ENCODE measurements around the gene SRSF6.
A peak's percentile ranks its signal among the peaks of the same experiment; 100 is the strongest.
"Not testable (repeated sequence)": the region's sequence is repeated elsewhere in the genome, so short reads cannot be mapped to it uniquely, and the experiment has no call there.

SRSF6 gene

DNA sequence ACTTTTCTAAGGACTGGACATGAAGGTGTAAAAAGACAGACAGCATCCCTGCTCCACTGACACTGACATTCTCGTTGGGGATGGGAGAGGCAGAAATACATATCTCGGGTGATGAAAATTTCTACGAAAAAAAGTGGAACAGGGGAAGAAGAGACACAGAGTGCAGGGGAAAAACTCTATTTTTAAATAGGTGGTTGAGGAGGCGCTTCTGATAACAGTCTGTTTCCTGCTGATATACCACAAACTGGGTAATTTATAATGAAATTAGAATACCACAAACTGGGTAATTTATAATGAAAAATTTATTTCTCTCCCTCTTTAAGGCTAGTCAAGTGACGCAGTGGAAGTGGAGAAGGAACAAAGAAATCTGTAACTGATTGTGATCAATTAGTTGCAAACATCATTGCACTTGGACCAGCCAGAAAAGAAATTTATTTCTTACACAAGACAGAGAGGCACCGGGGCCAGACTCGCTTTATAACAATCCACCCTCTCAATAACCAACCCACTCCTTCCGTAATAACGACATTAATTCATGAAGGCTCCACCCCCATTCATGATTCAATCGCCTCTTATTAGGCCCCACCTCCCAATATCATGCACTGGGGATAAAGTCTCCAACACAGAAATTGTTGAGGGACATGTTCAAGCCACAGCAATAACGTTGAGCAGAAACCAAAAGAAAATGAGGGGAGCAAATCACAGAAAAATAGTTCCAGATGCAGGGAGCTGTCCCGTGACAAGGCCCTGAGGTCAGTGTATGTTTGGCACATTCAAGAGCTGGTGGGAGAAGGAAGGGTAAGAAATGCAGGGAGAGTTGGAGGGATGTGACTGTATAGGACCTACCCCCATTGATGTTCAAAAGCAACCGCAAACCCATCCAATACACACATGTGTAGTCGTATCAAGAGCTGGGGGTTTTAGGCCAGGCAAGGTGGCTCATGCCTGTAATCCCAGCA lies 6.6 kb upstream of the SRSF6 start:
- DNase-seq: no peak

DNA sequence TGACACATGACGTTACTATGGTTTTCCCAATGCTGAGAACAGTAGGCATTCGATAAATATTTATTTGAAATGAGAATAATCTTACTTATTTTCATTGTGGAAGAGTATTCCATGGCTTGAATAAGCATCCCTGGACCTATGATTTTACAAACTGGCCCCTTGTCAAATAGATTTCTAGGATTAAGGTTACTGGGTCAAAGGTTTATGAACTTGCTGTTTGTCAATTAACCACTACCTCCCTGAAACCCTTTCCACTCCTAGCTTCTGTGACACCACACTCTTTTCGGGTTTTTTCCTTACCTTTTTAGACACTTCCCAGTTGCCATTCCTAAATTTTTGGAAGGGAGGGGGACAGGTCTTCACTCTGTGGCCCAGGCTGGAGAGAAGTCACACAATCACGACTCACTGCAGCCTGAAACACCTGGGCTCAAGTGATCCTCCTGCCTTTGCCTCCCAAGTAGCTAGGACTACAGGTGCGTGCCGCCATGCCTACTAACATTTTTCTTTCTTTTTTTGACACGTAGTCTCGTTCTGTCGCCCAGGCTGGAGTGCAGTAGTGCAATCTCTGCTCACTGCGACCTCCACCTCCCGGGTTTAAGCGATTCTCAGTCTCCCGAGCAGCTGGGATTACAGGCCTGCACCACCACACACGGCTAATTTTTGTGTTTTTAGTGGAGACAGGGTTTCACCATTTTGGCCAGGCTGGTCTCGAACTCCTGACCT lies 5.1 kb upstream of the SRSF6 start:
- no peak for DNase-seq

DNA sequence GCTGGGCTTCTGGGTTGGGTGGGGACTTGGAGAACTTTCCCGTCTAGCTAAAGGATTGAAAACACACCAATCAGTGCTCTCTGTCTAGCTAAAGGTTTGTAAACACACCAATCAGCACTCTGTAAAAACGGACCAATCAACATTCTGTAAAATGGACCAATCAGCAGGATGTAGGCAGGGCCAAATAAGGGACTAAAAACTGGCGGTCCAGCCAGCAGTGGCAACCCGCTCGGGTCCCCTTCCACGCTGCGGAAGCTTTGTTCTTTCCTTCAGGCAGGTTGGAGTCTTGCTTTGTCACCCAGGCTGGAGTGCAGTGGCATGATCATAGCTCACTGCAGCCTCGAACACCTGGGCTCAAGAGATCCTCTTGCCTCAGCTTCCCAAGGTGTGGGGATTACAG lies 1.4 kb upstream of the SRSF6 start:
- not testable (repeated sequence) for DNase-seq

DNA sequence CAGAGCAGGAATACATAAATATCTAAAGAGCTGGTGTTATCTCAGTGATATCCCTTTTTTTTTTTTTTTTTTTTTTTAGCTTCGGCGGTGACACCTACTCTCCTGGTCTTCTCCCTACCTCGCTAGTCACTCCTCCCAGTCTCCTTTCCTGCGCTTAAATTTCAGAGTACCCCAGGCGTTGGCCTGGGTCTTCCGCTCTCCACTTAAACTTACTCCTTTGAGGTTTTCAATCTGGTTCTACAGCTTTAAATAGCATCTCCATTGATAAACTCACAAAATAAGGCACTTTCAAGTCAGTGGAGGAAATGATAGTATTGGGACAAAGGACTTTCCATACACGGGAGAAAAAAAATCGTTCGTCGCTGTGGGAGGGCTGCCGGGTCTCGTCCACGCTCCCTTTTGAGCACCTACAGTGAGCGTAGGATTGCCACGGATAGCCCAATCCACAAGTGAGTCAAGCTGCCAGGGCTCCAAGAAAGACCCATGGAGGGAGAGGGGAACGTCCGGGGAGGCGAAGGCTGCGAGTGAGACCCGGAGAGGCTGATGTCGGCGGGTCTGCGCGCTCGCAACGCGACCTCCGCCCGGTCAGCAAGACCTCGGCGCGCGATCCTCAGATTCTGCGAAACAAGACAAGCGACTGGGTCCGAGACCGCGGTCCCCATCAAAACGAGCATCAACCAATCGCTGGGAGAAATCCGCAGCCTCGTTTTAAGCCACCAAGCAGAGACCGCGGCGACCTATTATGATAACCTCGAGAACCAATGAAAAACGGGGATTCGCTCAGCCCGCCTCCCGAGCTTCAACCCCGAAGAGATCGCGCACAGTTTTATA lies 672 bp upstream of the SRSF6 start:
- peak; percentile 95 for DNase-seq

DNA sequence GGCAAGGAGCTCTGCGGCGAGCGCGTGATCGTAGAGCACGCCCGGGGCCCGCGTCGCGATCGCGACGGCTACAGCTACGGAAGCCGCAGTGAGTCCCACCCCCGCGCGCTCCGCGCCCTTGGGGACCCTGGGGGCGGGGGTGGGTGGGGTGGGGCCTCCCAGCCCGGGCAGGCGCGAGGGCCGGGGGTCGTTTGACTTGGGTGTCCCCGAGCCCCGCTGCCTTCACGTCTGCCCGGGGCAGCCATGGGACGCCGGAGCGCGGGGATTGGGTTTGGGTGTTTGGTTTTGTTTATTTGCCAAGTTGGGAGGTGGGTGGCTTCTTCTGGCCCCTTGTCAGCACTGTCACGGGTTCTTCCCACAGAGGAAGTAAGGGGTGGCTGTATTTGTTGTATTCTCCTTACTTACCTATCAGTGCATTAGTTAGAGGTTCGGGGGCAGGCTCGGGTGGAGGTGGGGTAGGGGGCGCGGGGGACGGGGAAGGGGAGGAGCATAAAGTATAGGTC lies 777 bp downstream of the SRSF6 start:
- DNase-seq: no peak

DNA sequence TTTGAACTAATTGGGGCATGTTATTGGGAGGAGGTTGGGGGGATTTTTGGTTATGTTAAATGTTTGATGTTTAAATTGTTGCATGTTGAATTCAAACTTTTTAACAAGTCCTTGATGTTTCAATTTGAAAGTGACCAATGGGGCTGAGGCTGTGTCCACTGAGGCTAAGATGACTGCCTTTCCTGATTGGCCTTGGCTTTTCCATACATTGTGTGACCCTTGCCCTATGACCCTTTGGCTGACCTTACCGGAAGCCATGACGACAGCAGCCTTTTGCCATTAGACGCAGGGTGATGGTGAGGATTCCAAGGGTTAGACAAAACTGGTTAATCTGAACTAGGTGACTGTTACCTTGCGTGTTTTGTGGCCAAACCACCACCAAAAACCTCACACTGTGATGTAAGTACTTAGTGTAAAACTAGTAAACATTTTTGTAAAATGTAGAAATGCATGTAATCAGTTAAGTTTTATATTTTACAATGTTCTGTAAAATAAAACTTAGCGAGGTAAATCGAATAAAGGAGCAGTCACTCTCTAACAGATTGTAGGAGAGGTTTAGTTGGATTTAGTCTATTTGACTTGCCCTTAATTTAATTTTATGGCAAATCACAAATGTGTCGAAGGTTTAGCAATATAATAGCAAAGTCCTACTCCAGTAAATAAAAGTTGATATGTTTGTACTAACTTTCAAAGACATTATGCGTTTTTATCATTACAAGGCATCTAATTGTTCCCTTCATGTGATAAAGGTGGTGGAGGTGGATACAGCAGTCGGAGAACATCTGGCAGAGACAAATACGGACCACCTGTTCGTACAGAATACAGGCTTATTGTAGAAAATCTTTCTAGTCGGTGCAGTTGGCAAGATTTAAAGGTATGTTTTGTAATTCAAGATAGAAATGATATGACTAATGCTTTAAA lies 1.6 kb downstream of the SRSF6 start:
- peak; percentile 33 for DNase-seq

DNA sequence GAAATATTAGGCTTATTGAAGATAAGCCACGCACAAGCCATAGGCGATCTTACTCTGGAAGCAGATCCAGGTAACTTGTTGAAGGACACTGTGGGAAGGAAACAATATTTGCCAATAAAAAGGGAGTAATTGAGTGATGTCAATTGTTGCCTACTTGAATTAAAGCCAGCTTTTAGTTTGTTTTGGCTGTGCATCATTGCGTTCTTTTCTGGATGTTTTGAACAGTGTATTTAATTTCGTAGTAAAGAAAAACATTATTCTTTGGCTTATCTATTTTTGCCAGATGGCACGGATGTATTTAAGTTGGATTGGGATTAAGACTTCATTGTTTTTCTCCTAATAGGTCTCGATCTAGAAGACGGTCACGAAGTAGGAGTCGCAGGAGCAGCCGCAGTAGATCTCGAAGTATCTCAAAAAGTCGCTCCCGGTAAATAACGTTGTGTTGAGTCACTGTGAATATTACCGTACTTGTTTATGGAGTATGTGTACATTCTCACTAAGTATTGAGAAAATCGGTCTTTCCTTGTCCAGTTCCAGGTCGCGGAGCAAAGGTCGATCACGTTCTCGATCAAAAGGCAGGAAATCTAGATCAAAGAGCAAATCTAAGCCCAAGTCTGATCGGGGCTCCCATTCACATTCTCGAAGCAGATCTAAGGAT lies 2.6 kb downstream of the SRSF6 start:
- no peak for DNase-seq

DNA sequence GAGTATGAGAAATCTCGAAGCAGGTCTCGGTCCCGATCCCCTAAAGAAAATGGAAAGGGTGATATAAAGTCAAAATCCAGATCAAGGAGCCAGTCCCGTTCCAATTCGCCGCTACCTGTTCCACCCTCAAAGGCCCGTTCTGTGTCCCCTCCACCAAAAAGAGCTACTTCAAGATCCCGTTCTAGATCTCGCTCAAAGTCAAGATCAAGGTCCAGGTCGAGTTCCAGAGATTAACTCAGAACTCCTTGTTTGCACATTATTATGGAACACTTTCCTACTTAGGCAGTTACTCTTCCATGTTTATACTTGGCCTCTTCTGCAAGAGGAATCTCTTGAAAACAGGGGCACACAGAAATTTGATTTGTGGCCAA lies 3.1 kb downstream of the SRSF6 start:
- DNase-seq: no peak

DNA sequence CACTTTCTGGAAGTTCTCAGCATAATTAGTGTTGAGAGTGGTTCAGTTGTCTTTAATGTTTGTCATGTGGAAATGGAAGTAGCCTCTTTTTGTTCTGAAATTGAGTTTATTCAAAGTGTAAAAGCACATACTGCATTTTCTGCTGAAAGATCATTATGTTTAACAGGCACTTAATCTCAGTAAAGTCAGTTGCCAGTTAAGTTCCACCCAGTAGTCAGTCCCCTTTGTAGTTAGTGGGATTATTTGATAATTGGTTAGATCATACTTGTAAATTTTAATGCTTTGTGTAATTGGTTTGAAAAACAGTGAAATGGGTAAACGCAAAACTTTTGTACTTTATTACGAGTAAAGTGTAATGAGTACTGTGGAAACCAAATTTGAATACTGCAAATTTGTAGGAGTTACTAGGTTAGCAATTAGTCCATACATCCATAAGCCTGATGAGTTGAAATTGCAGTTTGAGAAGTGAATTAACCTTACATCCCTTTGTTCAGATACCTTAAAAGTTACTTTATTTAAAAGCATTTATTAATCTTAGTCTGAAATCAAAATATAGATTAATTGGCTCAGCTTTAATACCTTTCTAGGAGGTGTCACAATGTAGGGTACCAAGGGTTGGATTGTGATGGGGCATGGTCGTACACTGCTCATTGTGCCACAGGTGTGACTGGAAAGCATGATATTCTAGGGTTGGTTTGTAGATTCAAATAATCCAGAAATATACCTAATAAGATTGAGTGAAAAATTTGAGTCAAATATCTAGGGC lies 4.4 kb downstream of the SRSF6 start:
- DNase-seq: no peak

DNA sequence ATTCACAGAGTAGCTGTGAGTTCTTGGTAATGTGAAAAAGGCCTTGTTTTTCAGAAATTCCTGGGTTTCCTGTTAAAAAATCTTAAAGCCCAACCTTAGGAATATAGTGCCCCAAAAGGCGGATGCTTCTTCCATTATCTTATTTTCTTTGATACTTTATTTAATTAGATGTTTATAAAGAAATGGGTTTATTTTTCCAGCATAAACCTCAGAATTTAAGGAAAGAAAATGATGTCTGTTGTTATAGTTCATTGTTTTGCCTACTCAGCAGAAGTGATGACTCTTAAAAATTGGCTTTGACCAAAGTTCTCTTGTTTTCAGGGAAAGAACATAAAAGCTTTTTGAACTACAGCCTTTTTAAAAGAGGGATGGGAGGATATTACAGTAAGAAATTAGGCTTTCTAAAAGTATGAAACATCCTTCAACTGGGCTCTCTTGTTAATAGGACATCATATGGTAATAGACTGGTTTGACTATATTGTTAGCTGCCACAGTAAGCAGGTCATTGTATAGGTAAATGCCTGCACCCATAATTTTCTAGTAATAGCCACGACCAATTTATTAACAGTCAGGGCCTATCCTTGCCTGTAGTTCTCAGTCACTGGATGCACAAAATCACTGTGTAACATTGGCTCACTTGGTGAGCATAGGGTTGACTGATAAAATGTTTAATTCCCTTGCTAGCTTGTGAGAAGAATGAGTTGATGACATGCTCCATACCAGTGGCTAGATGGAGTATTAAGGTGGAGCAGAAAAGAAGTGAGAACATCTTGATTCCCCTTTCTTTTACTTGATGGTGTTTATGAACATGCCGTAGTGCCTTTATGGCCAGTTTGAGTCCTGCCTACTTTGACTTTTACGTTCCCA lies 5.2 kb downstream of the SRSF6 start:
- no peak for DNase-seq

DNA sequence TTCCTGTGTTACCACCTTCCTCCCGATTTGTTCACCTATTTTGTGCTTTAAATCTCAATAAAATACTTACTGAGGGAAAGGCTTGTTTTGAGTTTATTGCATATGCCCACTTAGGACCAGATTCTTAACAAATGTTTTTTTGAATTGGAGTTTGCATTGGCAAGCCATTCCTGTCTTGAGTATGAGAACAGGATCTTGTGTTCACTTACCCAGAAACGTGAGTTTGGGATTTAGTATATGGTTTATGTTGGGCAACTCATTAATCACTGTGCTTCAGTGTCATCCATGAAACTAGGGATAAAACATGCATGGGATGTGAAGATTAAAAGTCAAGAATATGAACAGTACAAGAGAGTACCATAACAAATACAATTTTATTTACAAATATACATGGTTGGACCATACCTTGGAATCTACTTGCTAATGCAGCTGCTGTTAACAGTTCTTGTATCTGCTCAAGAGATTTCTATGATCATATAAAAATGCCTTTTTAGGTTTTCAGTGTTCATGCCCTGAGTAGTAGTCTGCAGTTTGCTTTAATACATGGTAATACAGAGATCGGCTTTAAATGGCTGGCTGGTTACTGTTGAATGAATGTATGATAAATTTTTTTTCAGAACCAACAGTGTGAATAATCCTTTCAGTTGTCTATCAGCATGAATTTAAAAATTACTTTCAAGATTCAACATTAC lies 6.0 kb downstream of the SRSF6 start:
- no peak for DNase-seq

DNA sequence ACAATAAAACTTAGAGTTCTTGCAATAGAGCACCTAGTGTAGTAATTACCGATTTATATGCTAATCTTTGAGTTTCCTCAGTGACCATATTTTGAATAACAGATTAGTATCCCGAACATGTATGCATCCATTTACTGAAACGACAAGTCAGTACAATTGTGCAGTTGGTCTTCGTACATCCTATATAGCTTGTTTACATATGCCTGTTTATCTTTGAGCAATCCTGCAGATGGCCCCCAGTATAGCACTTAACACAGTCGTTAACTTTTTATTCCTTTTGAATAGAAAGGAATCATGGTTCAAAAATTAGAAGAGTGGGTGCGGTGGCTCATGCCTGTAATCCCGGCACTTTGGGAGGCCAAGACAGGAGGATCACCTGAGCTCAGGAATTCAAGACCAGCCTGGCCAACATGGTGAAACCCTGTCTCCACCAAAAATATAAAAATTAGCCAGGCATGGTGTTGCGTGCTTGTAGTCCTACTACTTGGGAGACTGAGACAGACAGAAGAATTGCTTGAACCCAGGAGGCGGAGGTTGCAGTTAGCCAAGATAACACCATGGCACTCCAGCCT lies 6.6 kb downstream of the SRSF6 start:
- DNase-seq: no peak

DNA sequence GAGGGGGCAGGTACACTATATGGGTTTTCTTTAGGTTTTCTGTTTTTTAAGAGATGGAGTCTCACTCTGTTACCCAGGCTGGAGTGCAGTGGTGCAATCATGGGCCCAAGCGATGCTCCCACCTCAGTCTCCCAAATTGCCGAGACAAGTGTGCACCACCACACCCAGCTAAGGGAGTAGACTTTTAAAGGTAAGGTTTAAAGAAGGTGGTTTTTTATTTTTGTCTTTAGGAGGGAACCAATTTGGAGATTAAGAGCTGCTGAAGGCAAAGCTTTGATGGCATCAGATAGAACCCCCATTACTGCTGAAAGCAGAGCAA lies 7.9 kb downstream of the SRSF6 start:
- DNase-seq: no peak

DNA sequence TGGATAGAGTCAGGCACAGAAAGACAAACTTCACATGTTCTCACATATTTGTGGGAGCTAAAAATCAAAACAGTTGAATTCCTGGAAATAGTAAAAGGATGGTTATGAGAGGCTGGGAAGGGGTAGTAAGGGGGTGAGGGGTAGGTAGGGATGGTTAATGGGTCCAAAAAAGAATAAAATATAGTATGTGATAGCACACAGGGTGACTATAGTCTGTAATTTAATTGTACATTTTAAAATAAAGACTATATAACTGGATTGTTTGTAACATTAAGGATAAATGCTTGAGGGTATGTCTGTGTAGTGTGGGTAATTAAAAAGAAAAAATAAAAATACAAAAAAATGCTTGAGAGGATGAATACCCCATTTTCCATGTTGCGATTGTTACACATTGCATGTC lies 9.9 kb downstream of the SRSF6 start:
- no peak for DNase-seq

DNA sequence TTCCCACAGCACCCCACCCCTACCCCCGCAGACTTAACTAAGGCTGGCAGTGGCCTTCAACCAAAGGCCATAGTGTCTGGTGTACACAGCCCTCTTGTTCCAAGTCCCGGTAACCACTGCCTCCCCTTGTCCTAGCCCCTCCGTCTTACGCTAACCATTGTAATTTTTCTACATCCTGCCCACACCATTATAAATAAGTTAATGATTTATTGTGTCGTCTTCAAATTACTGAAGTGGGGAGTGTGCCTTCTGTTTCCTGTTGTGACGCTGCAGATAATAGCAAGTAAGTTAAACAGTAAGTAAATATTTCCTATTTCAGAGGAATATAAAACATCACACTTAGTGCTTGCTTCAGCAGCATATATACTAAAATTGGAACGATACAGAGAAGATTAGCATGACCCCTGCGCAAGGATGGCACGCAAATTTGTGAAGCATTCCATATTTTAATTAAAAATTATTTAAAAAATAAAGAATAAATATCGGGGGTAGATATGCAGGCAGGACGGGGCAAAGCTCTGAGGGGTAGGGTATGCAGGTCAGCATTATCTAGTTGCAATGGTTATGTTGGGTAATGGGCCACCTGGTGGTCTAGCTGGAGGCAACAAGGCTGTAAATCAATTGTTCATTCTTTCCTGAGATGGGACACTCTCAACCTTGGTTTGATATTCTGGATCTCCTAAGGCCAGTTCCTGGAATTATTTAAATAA lies 15.1 kb downstream of the SRSF6 start:
- DNase-seq: no peak

DNA sequence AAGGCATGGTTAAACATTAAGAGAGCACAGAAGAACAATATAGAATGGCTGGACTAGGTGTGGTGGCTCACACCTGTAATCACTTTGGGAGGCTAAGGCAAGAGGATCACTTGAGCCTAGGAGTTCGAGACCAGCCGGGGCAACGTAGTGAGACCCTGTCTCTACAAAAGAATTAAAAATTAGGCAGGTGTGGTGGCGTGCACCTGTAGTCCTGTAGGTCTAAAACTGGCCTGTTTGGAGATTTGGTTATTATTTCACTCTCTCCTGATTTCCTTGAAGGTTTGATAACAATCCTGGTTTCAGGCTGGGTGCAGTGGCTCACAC lies 15.6 kb downstream of the SRSF6 start:
- DNase-seq: no peak

DNA sequence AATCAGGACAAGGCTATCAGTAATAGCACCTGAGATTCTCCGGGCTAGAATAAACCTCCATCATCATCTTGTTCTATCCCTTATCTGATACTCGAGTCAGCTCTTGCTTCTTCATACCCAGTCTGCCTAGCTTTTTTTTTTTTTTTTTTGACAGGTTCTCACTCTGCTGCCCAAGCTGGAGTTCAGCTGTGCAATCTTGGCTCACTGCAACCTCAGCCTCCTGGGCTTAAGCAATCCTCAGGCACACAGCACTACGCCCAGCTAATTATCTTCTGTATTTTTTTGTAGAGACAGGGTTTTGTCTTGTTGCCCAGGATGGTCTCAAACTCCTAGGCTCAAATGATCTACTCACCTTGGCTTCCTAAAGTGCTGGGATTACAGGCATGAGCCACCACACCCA lies 19.5 kb downstream of the SRSF6 start:
- DNase-seq: peak; percentile 38

DNA sequence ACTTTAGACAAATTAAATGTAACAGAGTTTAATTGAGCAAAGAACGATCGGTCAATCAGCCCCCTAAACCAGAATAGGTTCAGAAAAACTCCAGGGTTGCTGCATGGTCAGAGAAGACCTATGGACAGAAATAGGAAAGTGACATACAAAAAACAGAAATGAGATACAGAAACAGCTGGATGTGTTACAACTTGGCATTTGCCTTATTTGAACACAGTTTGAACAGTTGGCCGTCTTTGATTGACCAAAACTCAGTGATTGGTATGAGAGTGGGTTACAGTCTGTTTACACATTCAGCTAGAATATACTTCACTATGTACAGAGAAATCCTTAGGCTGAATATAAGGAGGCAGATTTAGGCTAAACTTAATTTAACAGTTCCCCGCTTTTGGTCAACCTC lies 19.9 kb downstream of the SRSF6 start:
- no peak for DNase-seq
